ENCODE measurements around the gene FGD6.
A peak's percentile ranks its signal among the peaks of the same experiment; 100 is the strongest.
"Not testable (repeated sequence)": the region's sequence is repeated elsewhere in the genome, so short reads cannot be mapped to it uniquely, and the experiment has no call there.

The FGD6 gene

DNA sequence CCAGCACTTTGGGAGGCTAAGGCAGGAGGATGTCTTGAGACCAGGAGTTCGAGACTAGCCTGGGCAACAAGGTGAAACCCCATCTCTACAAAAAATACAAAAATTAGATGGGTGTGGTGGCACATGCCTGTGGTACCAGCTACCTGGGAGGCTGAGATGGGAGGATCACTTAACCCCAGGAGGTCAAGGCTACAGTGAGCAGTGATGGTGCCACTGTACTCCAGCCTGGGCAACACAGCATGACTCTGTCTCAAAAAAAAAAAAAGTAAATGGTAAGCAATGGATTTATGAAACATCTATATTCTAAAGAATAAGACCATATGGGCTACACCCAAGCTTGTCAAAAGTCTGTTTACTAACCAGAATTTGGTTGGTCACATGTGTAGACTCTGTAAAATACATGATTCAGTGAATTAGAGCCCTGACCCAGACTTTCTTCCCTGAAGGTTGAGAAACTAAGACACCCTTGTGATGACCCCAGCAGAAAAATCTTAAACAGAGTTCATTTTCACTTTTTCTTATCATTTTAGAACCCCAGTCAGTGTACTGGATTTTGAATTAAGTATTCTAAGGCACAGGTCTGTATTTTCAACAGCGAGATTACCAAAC, 12.1 kb downstream of the FGD6 start:
- Histone ChIP-seq H3K4me1 (ENCODE audit: insufficient read depth, low read length) (peaks cover 84% of the 10 kb centered on the region), H3K27me3 (ENCODE audit: insufficient read depth, low read length) (no peaks in the 10 kb centered on the region), H3K27ac (ENCODE audit: low read depth, low read length) (peak overlapping the region; percentile 82), H3K9me3 (ENCODE audit: insufficient read depth, low read depth, low read length) (no peaks in the 10 kb centered on the region), H3K36me3 (ENCODE audit: insufficient read depth, low read length) (no peaks in the 10 kb centered on the region), H3K4me3 (ENCODE audit: low read length) (no peak overlapping the region), H3K9ac (ENCODE audit: low read depth, low read length) (peak overlapping the region; percentile 52; the same call in 1 of the 2 replicates)
- 87% methylated on average over 2 of the region's 2 CpGs for WGBS

DNA sequence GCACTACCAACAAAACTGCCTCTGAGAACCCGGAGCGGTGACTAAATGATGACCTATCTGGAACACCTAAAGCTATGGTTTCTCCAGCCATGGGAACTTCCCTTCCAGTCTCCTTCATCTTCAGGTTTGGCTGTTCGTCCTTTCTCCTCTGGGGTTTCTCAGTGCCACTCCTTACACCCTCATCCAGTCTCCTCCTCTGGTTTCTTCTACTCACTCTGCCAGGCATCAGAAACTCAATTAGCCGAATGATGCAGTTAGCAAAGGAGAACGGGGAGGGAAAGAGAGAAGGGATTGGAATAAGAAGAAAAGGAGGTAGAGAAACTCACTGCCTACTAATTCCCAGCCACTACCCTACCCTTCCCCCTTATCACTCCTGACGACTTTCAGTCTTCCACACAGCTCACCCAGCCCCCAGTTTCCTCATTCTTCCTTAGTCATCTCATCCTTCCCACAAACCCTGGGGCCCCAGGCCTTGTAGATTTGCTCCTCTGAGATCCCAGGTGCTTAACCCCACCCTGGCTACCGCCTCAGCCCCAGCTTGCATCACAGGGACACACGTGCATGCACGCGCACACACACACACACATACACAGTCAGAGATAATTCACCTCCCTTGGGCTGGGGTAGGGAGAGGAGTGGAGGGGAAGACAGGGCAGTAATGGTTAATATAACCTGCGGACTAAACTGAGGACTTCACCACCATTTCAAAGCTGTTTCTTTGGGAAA, 13.0 kb downstream of the FGD6 start:
- Histone ChIP-seq H3K4me1 (ENCODE audit: insufficient read depth, low read length) (peaks cover 80% of the 10 kb centered on the region), H3K27ac (ENCODE audit: low read depth, low read length) (peak overlapping the region; percentile 82), H3K9ac (ENCODE audit: low read depth, low read length) (peak overlapping the region; percentile 15; the same call in 1 of the 2 replicates), H3K36me3 (ENCODE audit: insufficient read depth, low read length) (no peaks in the 10 kb centered on the region), H3K4me3 (ENCODE audit: low read length) (no peak overlapping the region), H3K27me3 (ENCODE audit: insufficient read depth, low read length) (no peaks in the 10 kb centered on the region), H3K9me3 (ENCODE audit: insufficient read depth, low read depth, low read length) (no peaks in the 10 kb centered on the region)
- WGBS: 59% methylated on average over 6 of the region's 11 CpGs

DNA sequence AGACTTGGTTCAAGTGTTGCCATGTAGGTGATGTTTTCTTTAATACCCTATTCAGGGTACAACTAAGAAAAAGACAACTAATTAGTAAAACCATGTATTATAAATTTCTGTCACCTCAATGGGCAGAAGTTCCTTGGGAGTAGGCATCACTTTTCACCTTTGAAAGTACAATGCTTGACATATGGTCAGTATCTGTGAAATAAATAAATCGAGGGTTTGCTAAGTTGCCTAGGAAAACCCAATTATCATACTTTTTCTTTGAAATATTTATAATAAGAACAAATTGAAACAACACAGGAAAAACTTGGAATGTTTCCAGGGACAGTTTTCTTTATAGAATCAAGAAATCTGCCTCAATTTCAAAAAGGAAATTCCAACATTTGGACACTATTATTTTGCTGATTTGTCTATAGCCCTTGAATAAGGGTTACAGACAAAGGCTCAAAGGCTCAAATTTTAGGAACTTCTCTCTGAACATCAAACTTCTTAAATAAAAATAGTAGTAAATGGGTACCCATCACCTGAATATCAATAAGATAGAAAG, 13.7 kb downstream of the FGD6 start:
- no peaks in the 10 kb centered on the region for H3K36me3 ChIP-seq (ENCODE audit: insufficient read depth, low read length)
- H3K9me3 ChIP-seq (ENCODE audit: insufficient read depth, low read depth, low read length): no peaks in the 10 kb centered on the region
- WGBS: no CpG with 5 or more reads among the region's 1 CpG
- H3K4me1 ChIP-seq (ENCODE audit: insufficient read depth, low read length): peaks cover 77% of the 10 kb centered on the region
- H3K9ac ChIP-seq (ENCODE audit: low read depth, low read length): no peak overlapping the region; the same call in 1 of the 2 replicates
- no peak overlapping the region for H3K4me3 ChIP-seq (ENCODE audit: low read length)
- H3K27ac ChIP-seq (ENCODE audit: low read depth, low read length): peak overlapping the region; percentile 82
- H3K27me3 ChIP-seq (ENCODE audit: insufficient read depth, low read length): no peaks in the 10 kb centered on the region

DNA sequence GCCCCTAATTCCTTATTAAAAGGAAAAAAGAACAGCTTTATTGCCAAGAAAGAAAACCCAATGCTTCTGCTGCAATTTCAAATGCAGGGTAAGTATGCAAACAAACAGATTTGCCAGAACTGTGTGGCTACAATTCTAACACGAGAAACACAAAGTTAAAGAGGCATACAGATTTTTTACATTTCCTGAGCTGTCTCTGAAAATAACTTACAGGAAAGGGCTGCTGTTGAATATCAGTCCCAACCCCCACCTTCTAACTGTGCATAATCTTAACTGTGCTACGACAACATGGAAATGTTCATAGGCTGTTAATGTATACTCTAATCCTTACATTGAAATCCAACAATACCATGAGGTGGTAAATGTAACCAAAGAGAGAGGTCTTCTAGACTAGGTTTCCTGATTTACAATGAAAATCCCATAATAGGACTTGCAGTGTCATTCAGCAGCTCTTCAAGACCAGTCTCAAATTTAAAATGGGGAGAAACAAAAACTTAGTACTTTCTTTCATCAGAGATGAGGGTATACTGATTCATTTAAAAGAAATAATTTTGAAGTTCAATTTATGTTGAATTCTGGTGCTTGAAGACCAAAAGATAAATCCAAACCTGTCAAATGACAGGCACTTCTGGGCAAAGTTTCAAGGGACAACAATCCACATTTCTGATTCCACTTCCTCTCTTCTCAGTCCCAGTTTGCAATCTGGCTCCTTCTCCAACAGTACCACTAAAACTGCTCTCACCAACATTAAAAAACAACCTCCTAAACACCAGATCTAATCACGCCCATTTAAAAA, 14.4 kb downstream of the FGD6 start:
- Histone ChIP-seq H3K9me3 (ENCODE audit: insufficient read depth, low read depth, low read length) (no peaks in the 10 kb centered on the region), H3K9ac (ENCODE audit: low read depth, low read length) (no peak overlapping the region; the same call in 1 of the 2 replicates), H3K36me3 (ENCODE audit: insufficient read depth, low read length) (no peaks in the 10 kb centered on the region), H3K27ac (ENCODE audit: low read depth, low read length) (peak overlapping the region; percentile 28), H3K4me3 (ENCODE audit: low read length) (no peak overlapping the region), H3K27me3 (ENCODE audit: insufficient read depth, low read length) (no peaks in the 10 kb centered on the region), H3K4me1 (ENCODE audit: insufficient read depth, low read length) (peaks cover 72% of the 10 kb centered on the region)
- WGBS: 79% methylated on average over 1 of the region's 3 CpGs

DNA sequence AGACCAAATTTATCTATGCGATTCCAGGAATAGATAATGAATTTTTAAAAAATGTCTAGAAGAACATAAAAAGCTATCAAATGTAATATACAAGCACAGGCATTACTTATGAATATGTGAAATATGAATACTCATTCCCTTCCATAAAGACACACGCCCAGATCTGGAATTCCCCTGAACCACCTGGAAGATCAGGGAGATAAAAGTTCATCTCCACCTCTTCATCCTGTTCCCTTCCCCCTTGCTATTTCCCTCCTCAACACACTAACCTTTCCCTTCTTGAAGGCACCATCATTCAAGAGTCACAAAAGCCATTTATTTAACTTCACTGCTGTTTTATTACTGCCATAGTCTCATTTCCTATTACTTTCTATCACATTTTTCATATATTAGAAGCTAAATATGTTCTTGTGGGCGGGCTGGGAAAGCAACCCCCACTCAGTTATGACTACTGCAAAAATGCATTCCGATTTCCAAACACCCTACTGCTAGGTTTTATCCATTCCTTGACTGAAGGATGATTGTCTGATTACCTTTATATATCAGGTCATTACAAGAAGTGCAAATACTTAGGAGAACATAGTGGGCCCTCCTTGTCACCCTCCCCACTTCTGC, 16.1 kb downstream of the FGD6 start:
- H3K9me3 ChIP-seq (ENCODE audit: insufficient read depth, low read depth, low read length): no peaks in the 10 kb centered on the region
- H3K4me1 ChIP-seq (ENCODE audit: insufficient read depth, low read length): peaks cover 64% of the 10 kb centered on the region
- no peaks in the 10 kb centered on the region for H3K27me3 ChIP-seq (ENCODE audit: insufficient read depth, low read length)
- no peak overlapping the region for H3K9ac ChIP-seq (ENCODE audit: low read depth, low read length)
- no peak overlapping the region for H3K4me3 ChIP-seq (ENCODE audit: low read length)
- no peaks in the 10 kb centered on the region for H3K36me3 ChIP-seq (ENCODE audit: insufficient read depth, low read length)
- H3K27ac ChIP-seq (ENCODE audit: low read depth, low read length): no peak overlapping the region; the same call in 1 of the 2 replicates
- 87% methylated on average over 1 of the region's 4 CpGs for WGBS

DNA sequence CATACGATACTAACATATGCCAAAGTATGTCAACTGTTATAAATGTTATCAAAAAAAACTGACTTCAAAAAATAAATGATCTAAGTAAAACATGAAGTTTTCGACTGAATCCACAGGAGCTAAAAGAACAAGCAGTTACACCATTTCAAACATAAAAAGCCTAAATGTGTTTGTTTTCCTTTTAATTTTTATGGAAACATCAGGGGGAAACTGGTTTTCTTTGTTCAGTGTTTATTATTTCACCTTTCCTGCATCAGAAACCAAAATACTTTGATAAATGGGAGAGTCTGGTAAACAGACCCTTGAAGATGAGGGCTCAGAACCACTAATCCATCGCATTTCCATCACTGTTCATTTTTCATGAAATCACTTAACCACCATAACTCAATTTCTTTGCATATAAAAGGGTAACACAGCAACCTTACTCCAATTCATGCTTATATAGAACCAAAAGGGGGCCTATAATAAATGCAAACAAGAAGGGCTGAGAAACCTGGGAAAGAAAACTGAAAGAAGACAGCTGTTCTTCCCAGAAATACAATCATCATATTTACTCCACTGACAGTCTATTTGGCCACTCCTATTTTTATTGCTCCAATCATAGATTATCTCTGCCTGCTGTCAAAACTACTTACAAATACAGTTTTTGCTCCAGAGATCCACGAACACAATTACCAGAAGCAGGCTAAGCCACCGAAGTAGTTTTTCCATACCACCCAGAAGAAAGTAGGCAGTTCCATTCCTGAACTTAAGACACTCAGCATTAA, 17.0 kb downstream of the FGD6 start:
- no peak overlapping the region for H3K9ac ChIP-seq (ENCODE audit: low read depth, low read length)
- peaks cover 55% of the 10 kb centered on the region for H3K4me1 ChIP-seq (ENCODE audit: insufficient read depth, low read length)
- H3K4me3 ChIP-seq (ENCODE audit: low read length): no peak overlapping the region
- no peaks in the 10 kb centered on the region for H3K9me3 ChIP-seq (ENCODE audit: insufficient read depth, low read depth, low read length)
- no peak overlapping the region for H3K27ac ChIP-seq (ENCODE audit: low read depth, low read length)
- 89% methylated on average over 5 of the region's 5 CpGs for WGBS
- no peaks in the 10 kb centered on the region for H3K27me3 ChIP-seq (ENCODE audit: insufficient read depth, low read length)
- H3K36me3 ChIP-seq (ENCODE audit: insufficient read depth, low read length): no peaks in the 10 kb centered on the region

DNA sequence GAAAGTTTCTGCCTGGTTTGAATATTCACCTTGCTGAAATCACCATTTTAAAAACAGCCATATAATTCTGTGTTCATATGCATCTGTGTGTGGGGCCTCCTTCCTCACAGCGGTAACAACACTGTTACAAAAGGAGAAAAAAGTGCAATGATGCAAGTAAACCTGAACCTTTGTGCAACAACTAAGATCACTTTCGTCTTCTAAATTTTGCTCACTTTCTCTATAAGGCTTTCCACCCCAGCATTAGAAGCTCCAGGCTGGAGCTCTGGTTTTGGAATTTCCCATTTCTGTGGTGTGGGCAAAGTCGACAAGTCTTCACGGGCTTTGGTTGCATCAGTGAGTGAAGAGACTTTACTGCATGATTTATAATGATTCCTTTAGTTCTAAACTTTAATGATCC, 18.4 kb downstream of the FGD6 start:
- Histone ChIP-seq H3K9ac (ENCODE audit: low read depth, low read length) (no peak overlapping the region), H3K27ac (ENCODE audit: low read depth, low read length) (no peak overlapping the region), H3K9me3 (ENCODE audit: insufficient read depth, low read depth, low read length) (no peaks in the 10 kb centered on the region), H3K36me3 (ENCODE audit: insufficient read depth, low read length) (no peaks in the 10 kb centered on the region), H3K27me3 (ENCODE audit: insufficient read depth, low read length) (no peaks in the 10 kb centered on the region), H3K4me1 (ENCODE audit: insufficient read depth, low read length) (peaks cover 47% of the 10 kb centered on the region), H3K4me3 (ENCODE audit: low read length) (no peak overlapping the region)
- WGBS: 90% methylated on average over 4 of the region's 4 CpGs

DNA sequence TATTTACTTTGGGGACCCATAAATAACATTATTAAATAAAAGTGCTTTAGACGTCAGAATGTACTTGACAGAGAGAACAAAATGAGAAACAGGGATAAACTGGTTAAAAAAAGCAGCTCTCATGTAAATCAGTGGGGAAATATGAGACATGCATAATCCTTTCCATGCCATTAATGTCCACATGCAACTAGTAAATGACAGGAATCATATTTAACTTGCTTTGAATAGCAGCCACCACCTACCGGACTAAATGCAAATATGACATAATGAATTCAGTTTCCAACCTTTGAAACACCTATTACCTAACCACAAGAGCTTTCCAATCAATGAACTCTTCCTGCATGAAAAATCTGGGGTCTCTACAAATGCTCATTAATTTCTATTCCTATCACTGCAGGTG, 19.6 kb downstream of the FGD6 start:
- no peaks in the 10 kb centered on the region for H3K36me3 ChIP-seq (ENCODE audit: insufficient read depth, low read length)
- no peak overlapping the region for H3K4me3 ChIP-seq (ENCODE audit: low read length)
- 99% methylated on average over 2 of the region's 2 CpGs for WGBS
- no peaks in the 10 kb centered on the region for H3K9me3 ChIP-seq (ENCODE audit: insufficient read depth, low read depth, low read length)
- H3K27ac ChIP-seq (ENCODE audit: low read depth, low read length): no peak overlapping the region
- H3K9ac ChIP-seq (ENCODE audit: low read depth, low read length): no peak overlapping the region
- no peaks in the 10 kb centered on the region for H3K27me3 ChIP-seq (ENCODE audit: insufficient read depth, low read length)
- H3K4me1 ChIP-seq (ENCODE audit: insufficient read depth, low read length): peaks cover 35% of the 10 kb centered on the region

DNA sequence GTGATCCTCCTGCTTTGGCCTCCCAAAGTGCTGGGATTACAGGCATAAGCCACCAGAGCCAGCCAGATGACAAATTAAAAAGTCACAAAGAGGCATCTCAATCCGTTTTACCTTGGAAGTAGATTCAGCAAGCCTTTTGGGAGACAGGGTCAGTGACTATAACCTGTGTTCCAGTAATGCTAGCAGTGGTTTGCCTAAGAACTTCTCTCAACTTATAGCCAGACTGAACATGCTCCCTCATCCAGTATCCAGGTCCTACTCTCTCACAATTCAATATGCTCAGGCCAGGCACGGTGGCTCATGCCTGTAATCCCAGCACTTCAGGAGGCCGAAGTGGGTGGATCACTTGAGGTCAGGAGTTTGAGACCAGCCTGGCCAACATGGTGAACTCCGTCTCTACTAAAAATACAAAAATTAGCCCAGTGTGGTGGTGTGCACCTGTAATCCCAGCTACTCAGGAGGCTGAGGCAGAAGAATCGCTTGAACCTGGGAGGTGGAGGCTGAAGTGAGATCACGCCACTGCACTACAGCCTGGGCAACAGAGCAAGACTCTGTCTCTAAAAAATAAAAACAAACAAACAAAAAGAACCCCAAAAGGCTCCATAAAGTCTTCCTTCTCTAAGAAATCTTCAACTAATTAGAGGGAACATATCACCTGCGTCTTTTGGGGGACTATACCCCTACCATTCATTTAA, 20.2 kb downstream of the FGD6 start:
- H3K4me3 ChIP-seq (ENCODE audit: low read length); H3K36me3 ChIP-seq (ENCODE audit: insufficient read depth, low read length); H3K27ac ChIP-seq (ENCODE audit: low read depth, low read length); H3K9ac ChIP-seq (ENCODE audit: low read depth, low read length); H3K27me3 ChIP-seq (ENCODE audit: insufficient read depth, low read length); H3K9me3 ChIP-seq (ENCODE audit: insufficient read depth, low read depth, low read length): not testable (repeated sequence)
- peaks cover 33% of the 10 kb centered on the region for H3K4me1 ChIP-seq (ENCODE audit: insufficient read depth, low read length)
- 95% methylated on average over 7 of the region's 7 CpGs for WGBS

DNA sequence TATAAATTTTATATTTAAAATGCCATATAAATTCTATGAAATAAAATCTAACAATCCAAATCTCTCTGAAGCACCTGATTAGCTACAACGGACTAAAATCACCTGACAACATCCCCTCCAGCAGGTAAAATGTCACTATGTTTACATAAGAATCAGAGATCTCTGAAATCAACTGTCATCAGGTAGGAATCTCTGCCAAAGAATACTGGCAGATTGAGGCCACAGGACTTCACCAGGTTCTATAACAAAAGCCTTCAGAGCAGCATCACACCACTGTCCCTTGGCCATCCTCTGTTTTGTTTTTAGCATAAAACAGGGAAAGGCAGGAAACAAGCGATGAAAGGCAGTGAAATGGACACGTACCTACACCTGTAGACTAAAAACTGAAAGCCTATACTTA, 22.1 kb downstream of the FGD6 start:
- Histone ChIP-seq H3K4me1 (ENCODE audit: insufficient read depth, low read length) (peaks cover 15% of the 10 kb centered on the region), H3K4me3 (ENCODE audit: low read length) (no peak overlapping the region), H3K9ac (ENCODE audit: low read depth, low read length) (no peak overlapping the region), H3K27ac (ENCODE audit: low read depth, low read length) (no peak overlapping the region; the same call in 1 of the 2 replicates), H3K36me3 (ENCODE audit: insufficient read depth, low read length) (no peaks in the 10 kb centered on the region), H3K9me3 (ENCODE audit: insufficient read depth, low read depth, low read length) (no peaks in the 10 kb centered on the region), H3K27me3 (ENCODE audit: insufficient read depth, low read length) (no peaks in the 10 kb centered on the region)
- 73% methylated on average over 3 of the region's 3 CpGs for WGBS

All from HUES64 (cell line).